HepG2 (cell line): ENCODE measurements around the gene CHID1. TPM values are rescaled to one million over a fixed set of nuclear protein-coding genes. Genes with fewer than 3 reads are reported as not detected.
A peak's percentile ranks its signal among the peaks of the same experiment; 100 is the strongest.

Source experiments
- CAMTA2 ChIP-seq: sonication (generic); formaldehyde crosslinking; IDR thresholded peaks from 2 replicates; pipeline ENCODE4 v1.4.0; 2020; ENCODE audit warnings: mild to moderate bottlenecking, missing genetic modification reagents, borderline replicate concordance
- CREB1 ChIP-seq, 2 experiments: fragments of 450-650 bp in 1 of 2; IDR thresholded peaks; 2 replicates each; pipeline ENCODE4 v1.6.1; 2016 to 2017; ENCODE audit warnings: control low read depth in 1 of 2, mild to moderate bottlenecking in 1 of 2, missing compliant biosample characterization in 1 of 2, missing genetic modification characterization in 1 of 2
- CREM ChIP-seq, 2 experiments: sonication (generic) in 1 of 2; formaldehyde crosslinking in 1 of 2; IDR thresholded peaks; 2 replicates each; pipeline versions ENCODE4 v1.4.0 to v1.6.1; 2016 to 2020; ENCODE audit warnings: antibody characterized with exemption in 1 of 2, mild to moderate bottlenecking in 1 of 2, missing genetic modification reagents in 1 of 2
- FOXA1 ChIP-seq, 2 experiments: fragments of 450-650 bp in 1 of 2; sonication (generic) in 1 of 2; formaldehyde crosslinking in 1 of 2; IDR thresholded peaks; 2 replicates each; pipeline versions ENCODE4 v1.4.0 to v1.6.1; 2016 to 2020; ENCODE audit warnings: missing genetic modification reagents in 1 of 2
- FOXJ3 ChIP-seq: sonication (generic); formaldehyde crosslinking; IDR thresholded peaks from 2 replicates; pipeline ENCODE4 v1.4.0; 2020; ENCODE audit warnings: missing genetic modification reagents, mild to moderate bottlenecking, borderline replicate concordance
- NR2F1 ChIP-seq, 2 experiments: fragments of 450-650 bp in 1 of 2; formaldehyde crosslinking in 1 of 2; IDR thresholded peaks; 2 replicates each; pipeline versions ENCODE4 v1.5.0 to v1.6.1; 2016 to 2020; ENCODE audit warnings: mild to moderate bottlenecking in 1 of 2, missing compliant biosample characterization in 1 of 2, missing genetic modification reagents in 1 of 2, moderate library complexity in 1 of 2
- TEAD2 ChIP-seq: sonication (generic); formaldehyde crosslinking; IDR thresholded peaks from 2 replicates; pipeline ENCODE4 v1.9.0; 2021; ENCODE audit warnings: missing genetic modification reagents
- THYN1 ChIP-seq: sonication (generic); formaldehyde crosslinking; IDR thresholded peaks from 2 replicates; pipeline ENCODE4 v1.8.1; 2023; ENCODE audit warnings: low read depth, mild to moderate bottlenecking, moderate library complexity, missing genetic modification reagents, borderline replicate concordance
- ZFX ChIP-seq: sonication (generic); formaldehyde crosslinking; IDR thresholded peaks from 2 replicates; pipeline ENCODE4 v1.4.0; 2020; ENCODE audit warnings: mild to moderate bottlenecking, low read depth, missing genetic modification reagents, moderate library complexity
- ZNF20 ChIP-seq: sonication (generic); formaldehyde crosslinking; IDR thresholded peaks from 2 replicates; pipeline ENCODE4 v1.4.0; 2020; ENCODE audit warnings: mild to moderate bottlenecking, moderate library complexity, missing genetic modification reagents
- polyA plus RNA-seq, 8 experiments: library from polyadenylated mRNA; depleted of rRNA in 3 of 8; stranded (reverse) in 7 of 8; unstranded in 1 of 8; fragments of >200 nt; fragmentation: Illumina TruSeq in 4 of 8; extraction: Trizol in 4 of 8; gene quantifications; 2 replicates each; pipeline versions ENCODE4 v1.2.1 to v1.2.3, GENCODE V29; 2011 to 2016; ENCODE audit warnings: low read depth in 4 of 8, missing spikeins in 1 of 8, mixed read lengths in 1 of 8; ENCODE audit not compliant: insufficient read depth in 1 of 8
- total RNA-seq, 5 experiments: library from RNA; depleted of rRNA; stranded (reverse); fragments of >200 nt; fragmentation: Illumina TruSeq; extraction: Trizol; gene quantifications; 2 replicates each; pipeline ENCODE4 v1.2.3, GENCODE V29; 2016; ENCODE audit warnings: low read depth in 1 of 5
- TF ChIP-seq, protein P1 (sequence below): sonication (generic); formaldehyde crosslinking; IDR thresholded peaks from 2 replicates; pipeline ENCODE4 v1.4.0; 2020; ENCODE audit warnings: missing genetic modification reagents, borderline replicate concordance
- TF ChIP-seq, protein P2 (sequence below): sonication (generic); formaldehyde crosslinking; IDR thresholded peaks from 2 replicates; pipeline ENCODE4 v1.5.1; 2020; ENCODE audit warnings: mild to moderate bottlenecking, missing genetic modification reagents, moderate library complexity
- TF ChIP-seq, protein P3 (sequence below): sonication (generic); formaldehyde crosslinking; IDR thresholded peaks from 2 replicates; pipeline ENCODE4 v1.4.0; 2020; ENCODE audit warnings: missing genetic modification reagents
- TF ChIP-seq, protein P4 (sequence below): sonication (generic); formaldehyde crosslinking; IDR thresholded peaks from 2 replicates; pipeline ENCODE4 v1.4.0; 2020; ENCODE audit warnings: missing genetic modification reagents

CHID1 gene
- total and polyA plus RNA-seq, 2 of the 13 experiments (the other 11 are each of a cell fraction or from before 2014, with no cell fraction given): 65.1 to 93.6 TPM

DNA sequence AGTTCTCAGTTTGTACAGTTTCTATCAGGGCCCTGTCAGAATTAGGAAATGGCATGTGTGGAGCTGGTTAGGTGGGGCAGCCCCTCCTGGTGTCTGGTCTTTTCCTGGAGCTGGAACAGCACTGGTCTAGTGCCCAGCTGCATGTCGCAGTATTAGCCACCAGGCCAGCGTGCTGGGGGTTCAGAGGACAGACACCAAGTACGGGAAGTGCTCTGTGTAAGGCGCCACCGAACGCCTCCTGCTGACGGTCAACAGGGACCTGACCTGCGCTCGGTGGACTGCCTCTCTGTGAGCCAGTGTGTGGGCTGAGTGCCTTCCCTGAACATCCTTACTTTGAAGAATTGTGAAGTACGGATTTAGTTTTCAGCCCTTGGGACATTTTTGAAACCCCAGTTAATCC, 49.0 kb upstream of the CHID1 start (continued):
- TF ChIP-seq ZFX (CRISPR knock-in tag) (0 out of 2 replicates have a peak, but pooled peaks have one; percentile 14), ZNF20 (no peak), FOXA1 (IDR thresholded peaks at IDR 0.05) (no peak), FOXA1 (CRISPR knock-in tag; IDR thresholded peaks at IDR 0.05) (peak; percentile 72), CAMTA2 (CRISPR knock-in tag) (no peak), NR2F1 (CRISPR knock-in tag; IDR thresholded peaks at IDR 0.05) (no peak), CREM (IDR thresholded peaks at IDR 0.05) (no peak), CREM (CRISPR knock-in tag; IDR thresholded peaks at IDR 0.05) (no peak), CREB1 (IDR thresholded peaks at IDR 0.05) (no peak), CREB1 (CRISPR knock-in tag; IDR thresholded peaks at IDR 0.05) (no peak), TEAD2 (no peak), THYN1 (no peak), FOXJ3 (CRISPR knock-in tag) (no peak)
- TF ChIP-seq, protein P1, sequence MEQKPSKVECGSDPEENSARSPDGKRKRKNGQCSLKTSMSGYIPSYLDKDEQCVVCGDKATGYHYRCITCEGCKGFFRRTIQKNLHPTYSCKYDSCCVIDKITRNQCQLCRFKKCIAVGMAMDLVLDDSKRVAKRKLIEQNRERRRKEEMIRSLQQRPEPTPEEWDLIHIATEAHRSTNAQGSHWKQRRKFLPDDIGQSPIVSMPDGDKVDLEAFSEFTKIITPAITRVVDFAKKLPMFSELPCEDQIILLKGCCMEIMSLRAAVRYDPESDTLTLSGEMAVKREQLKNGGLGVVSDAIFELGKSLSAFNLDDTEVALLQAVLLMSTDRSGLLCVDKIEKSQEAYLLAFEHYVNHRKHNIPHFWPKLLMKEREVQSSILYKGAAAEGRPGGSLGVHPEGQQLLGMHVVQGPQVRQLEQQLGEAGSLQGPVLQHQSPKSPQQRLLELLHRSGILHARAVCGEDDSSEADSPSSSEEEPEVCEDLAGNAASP (CRISPR knock-in tag): no peak
- TF ChIP-seq, protein P2, sequence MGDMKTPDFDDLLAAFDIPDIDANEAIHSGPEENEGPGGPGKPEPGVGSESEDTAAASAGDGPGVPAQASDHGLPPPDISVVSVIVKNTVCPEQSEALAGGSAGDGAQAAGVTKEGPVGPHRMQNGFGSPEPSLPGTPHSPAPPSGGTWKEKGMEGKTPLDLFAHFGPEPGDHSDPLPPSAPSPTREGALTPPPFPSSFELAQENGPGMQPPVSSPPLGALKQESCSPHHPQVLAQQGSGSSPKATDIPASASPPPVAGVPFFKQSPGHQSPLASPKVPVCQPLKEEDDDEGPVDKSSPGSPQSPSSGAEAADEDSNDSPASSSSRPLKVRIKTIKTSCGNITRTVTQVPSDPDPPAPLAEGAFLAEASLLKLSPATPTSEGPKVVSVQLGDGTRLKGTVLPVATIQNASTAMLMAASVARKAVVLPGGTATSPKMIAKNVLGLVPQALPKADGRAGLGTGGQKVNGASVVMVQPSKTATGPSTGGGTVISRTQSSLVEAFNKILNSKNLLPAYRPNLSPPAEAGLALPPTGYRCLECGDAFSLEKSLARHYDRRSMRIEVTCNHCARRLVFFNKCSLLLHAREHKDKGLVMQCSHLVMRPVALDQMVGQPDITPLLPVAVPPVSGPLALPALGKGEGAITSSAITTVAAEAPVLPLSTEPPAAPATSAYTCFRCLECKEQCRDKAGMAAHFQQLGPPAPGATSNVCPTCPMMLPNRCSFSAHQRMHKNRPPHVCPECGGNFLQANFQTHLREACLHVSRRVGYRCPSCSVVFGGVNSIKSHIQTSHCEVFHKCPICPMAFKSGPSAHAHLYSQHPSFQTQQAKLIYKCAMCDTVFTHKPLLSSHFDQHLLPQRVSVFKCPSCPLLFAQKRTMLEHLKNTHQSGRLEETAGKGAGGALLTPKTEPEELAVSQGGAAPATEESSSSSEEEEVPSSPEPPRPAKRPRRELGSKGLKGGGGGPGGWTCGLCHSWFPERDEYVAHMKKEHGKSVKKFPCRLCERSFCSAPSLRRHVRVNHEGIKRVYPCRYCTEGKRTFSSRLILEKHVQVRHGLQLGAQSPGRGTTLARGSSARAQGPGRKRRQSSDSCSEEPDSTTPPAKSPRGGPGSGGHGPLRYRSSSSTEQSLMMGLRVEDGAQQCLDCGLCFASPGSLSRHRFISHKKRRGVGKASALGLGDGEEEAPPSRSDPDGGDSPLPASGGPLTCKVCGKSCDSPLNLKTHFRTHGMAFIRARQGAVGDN: peak; percentile 59
- TF ChIP-seq, protein P3, sequence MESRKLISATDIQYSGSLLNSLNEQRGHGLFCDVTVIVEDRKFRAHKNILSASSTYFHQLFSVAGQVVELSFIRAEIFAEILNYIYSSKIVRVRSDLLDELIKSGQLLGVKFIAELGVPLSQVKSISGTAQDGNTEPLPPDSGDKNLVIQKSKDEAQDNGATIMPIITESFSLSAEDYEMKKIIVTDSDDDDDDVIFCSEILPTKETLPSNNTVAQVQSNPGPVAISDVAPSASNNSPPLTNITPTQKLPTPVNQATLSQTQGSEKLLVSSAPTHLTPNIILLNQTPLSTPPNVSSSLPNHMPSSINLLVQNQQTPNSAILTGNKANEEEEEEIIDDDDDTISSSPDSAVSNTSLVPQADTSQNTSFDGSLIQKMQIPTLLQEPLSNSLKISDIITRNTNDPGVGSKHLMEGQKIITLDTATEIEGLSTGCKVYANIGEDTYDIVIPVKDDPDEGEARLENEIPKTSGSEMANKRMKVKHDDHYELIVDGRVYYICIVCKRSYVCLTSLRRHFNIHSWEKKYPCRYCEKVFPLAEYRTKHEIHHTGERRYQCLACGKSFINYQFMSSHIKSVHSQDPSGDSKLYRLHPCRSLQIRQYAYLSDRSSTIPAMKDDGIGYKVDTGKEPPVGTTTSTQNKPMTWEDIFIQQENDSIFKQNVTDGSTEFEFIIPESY (CRISPR knock-in tag): peak; percentile 98
- TF ChIP-seq, protein P4, sequence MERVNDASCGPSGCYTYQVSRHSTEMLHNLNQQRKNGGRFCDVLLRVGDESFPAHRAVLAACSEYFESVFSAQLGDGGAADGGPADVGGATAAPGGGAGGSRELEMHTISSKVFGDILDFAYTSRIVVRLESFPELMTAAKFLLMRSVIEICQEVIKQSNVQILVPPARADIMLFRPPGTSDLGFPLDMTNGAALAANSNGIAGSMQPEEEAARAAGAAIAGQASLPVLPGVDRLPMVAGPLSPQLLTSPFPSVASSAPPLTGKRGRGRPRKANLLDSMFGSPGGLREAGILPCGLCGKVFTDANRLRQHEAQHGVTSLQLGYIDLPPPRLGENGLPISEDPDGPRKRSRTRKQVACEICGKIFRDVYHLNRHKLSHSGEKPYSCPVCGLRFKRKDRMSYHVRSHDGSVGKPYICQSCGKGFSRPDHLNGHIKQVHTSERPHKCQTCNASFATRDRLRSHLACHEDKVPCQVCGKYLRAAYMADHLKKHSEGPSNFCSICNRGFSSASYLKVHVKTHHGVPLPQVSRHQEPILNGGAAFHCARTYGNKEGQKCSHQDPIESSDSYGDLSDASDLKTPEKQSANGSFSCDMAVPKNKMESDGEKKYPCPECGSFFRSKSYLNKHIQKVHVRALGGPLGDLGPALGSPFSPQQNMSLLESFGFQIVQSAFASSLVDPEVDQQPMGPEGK (CRISPR knock-in tag): peak; percentile 18; the same call in 1 of the 2 replicates
